ENCODE data around the gene TBC1D14.

TBC1D14 gene

DNA sequence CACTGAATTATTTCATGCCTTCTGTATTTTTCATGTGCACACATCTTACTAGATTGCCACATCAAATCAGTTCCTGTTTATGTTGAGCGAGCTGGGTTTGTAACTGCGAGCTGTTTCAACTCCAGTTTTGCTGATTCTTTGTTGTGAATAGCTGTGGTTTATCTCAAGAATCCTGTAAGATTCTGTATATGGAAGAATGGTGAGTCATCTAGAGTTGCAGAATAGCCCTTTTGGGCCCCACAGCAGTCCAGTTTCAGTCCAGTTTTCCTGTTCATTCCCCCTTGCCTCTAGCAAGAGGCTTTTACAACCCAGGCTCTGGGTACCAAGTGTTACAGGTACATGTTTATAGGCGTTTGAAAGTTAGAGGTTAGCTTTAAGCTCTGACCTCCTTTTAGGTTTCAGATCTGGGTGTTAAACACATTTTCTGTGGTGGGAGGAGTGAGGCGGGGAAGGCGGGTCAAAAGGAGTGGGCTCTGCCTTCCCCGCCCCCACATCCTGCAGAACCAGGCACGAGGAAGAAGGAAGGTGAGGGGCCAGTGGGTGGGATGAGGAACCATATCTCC, 32.7 kb downstream of the TBC1D14 start:
- POLR2A ChIA-PET, result interaction anchor here (1.2 kb wide), 1 partner anchor 25 kb away, joined by 3 read pairs; no protein-coding TSS in a partner anchor
- CTCF ChIA-PET, result interaction anchor here (1.0 to 2.2 kb wide), 5 partner anchors 11 to 69 kb away, joined by 3 to 10 read pairs (median 5); no protein-coding TSS in a partner anchor
- DNase-seq (ENCODE audit: extremely low spot score), result peak; percentile 59
- TF ChIP-seq CTCF (IDR thresholded peaks at IDR 0.05; ENCODE audit: control extremely low read depth, extremely low read depth, low read depth, missing control alignments), result no peak

- no peak for TF ChIP-seq CTCF (IDR thresholded peaks at IDR 0.05; ENCODE audit: control extremely low read depth, extremely low read depth, low read depth, missing control alignments)
- CTCF ChIA-PET, result interaction anchor here (1.3 to 2.2 kb wide), 3 partner anchors 12 to 70 kb away, joined by 3 to 10 read pairs (median 6); no protein-coding TSS in a partner anchor
- POLR2A ChIA-PET, result interaction anchor here (0.6 kb wide), 1 partner anchor 824 kb away, joined by 3 read pairs; no protein-coding TSS in a partner anchor
- no peak for DNase-seq (ENCODE audit: extremely low spot score)
These were observed 33.6 kb downstream of the TBC1D14 start for GRCh38 chr4:6943012-6943884.

GRCh38 chr4:6943885-6944225, 34.2 kb downstream of the TBC1D14 start:
- ChIA-PET CTCF (interaction anchor here (2.2 kb wide), 1 partner anchor 70 kb away, joined by 10 read pairs; no protein-coding TSS in a partner anchor), POLR2A (no interaction called here)
- DNase-seq (ENCODE audit: extremely low spot score), result no peak
- no peak for TF ChIP-seq CTCF (IDR thresholded peaks at IDR 0.05; ENCODE audit: control extremely low read depth, extremely low read depth, low read depth, missing control alignments)

GRCh38 chr4:6944301-6945051, 34.9 kb downstream of the TBC1D14 start:
- ChIA-PET POLR2A (interaction anchor here (1.4 kb wide), 1 partner anchor 27 kb away, joined by 3 read pairs; no protein-coding TSS in a partner anchor), CTCF (interaction anchor here (0.8 to 1.9 kb wide), 5 partner anchors 13 to 71 kb away, joined by 3 to 11 read pairs (median 8); no protein-coding TSS in a partner anchor)
- DNase-seq (ENCODE audit: extremely low spot score), result no peak
- no peak for TF ChIP-seq CTCF (IDR thresholded peaks at IDR 0.05; ENCODE audit: control extremely low read depth, extremely low read depth, low read depth, missing control alignments)

DNA sequence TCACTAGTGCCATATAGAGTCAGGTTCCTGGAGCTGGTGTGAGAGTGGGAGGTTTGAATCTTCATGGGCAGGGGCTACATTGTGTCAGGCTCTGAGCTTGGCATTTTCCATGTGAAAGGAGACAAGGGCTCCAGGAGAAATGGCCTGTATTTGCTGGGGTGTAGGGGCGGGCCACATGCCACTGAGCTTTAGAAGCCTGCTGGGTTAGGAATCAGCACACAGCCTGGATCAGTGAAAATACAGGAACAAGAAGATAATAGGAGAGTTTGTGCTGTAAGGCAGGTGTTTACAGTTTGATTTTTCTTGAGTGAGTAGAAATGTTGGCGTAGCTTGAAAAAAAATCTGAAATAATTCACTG, 35.4 kb downstream of the TBC1D14 start:
- no peak for DNase-seq (ENCODE audit: extremely low spot score)
- no peak for TF ChIP-seq CTCF (IDR thresholded peaks at IDR 0.05; ENCODE audit: control extremely low read depth, extremely low read depth, low read depth, missing control alignments)
- POLR2A ChIA-PET, result interaction anchor here (1.4 kb wide), 1 partner anchor 28 kb away, joined by 3 read pairs; no protein-coding TSS in a partner anchor
- CTCF ChIA-PET, result interaction anchor here (0.8 to 1.9 kb wide), 5 partner anchors 14 to 71 kb away, joined by 3 to 11 read pairs (median 8); no protein-coding TSS in a partner anchor

GRCh38 chr4:6946497-6946896, 36.9 kb downstream of the TBC1D14 start:
- ChIA-PET POLR2A (no interaction called here), CTCF (interaction anchor here (1.0 to 2.1 kb wide), 2 partner anchors 10 to 19 kb away, joined by 3 to 7 read pairs; no protein-coding TSS in a partner anchor)
- DNase-seq (ENCODE audit: extremely low spot score), result no peak
- no peak for TF ChIP-seq CTCF (IDR thresholded peaks at IDR 0.05; ENCODE audit: control extremely low read depth, extremely low read depth, low read depth, missing control alignments)

All from GM10248 (cell line).